ENCODE measurements around the gene C3orf33. TPM values are rescaled to one million over a fixed set of nuclear protein-coding genes. Genes with fewer than 3 reads are reported as not detected.

The C3orf33 gene
- total and polyA plus RNA-seq, 2 of the 8 experiments (the other 6 are each of a cell fraction or from before 2014, with no cell fraction given) = 3.4 to 4.5 TPM

GRCh38 chr3:155792532-155792931, 13.5 kb downstream of the C3orf33 start:
- H3K9ac ChIP-seq (replicated peaks in 1 of 4; ENCODE audit: extremely low read depth in 1 of 4, low read depth in 3 of 4, low read length in 3 of 4) = no peak overlapping the region
- ChIA-PET CTCF (ENCODE audit: partially characterized antibody) (interaction anchor here (3.9 kb wide), 1 partner anchor 14 kb away, joined by 23 read pairs; the partner anchor contains the start of gene C3orf33), POLR2A (ENCODE audit: partially characterized antibody) (no interaction called here)
- FAIRE-seq (no peak), DNase-seq (ENCODE audit: low read depth in 1 of 2, low spot score in 2 of 2) (no peak)
- no peak overlapping the region for H3K23ac ChIP-seq (ENCODE audit: insufficient read length)
- no peak overlapping the region for H2AK5ac ChIP-seq (ENCODE audit: low read depth, low read length)
- H2BK20ac ChIP-seq (ENCODE audit: low read length) = no peak overlapping the region
- H4K8ac ChIP-seq (ENCODE audit: extremely low read depth, insufficient read depth, low read length) = no peak overlapping the region
- no peak overlapping the region for H3K4me2 ChIP-seq (ENCODE audit: insufficient read depth in 1 of 2, low read depth in 2 of 2, low read length in 2 of 2)
- no peaks in the 10 kb centered on the region for H4K20me1 ChIP-seq (replicated peaks in 1 of 2; ENCODE audit: control insufficient read depth in 1 of 2, insufficient read depth in 2 of 2, low read length in 2 of 2)
- H3K23me2 ChIP-seq (ENCODE audit: low read depth, low read length) = no peaks in the 10 kb centered on the region
- no peak overlapping the region for H2BK120ac ChIP-seq (replicated peaks; ENCODE audit: low read depth, low read length)
- H3K4me1 ChIP-seq (replicated peaks in 1 of 4; ENCODE audit: control insufficient read depth in 3 of 4, insufficient read depth in 4 of 4, low read length in 3 of 4) = peaks cover 0 to 7% (median 3%) of the 10 kb centered on the region in 4 experiments; a peak in 4 of 7 replicates
- no peaks in the 10 kb centered on the region for H3K36me3 ChIP-seq (ENCODE audit: control insufficient read depth in 2 of 4, insufficient read depth in 4 of 4, low read length in 3 of 4)
- H3K18ac ChIP-seq (ENCODE audit: extremely low read depth, low read length) = no peak overlapping the region
- H3K14ac ChIP-seq (ENCODE audit: insufficient read length) = no peak overlapping the region
- no peak overlapping the region for H4K91ac ChIP-seq (replicated peaks; ENCODE audit: insufficient read length, low read length)
- H3K27me3 ChIP-seq (replicated peaks in 1 of 4; ENCODE audit: control insufficient read depth in 3 of 4, extremely low read depth in 1 of 4, insufficient read depth in 3 of 4, low read length in 3 of 4) = no peaks in the 10 kb centered on the region
- WGBS, 2 experiments (ENCODE audit: extremely low coverage in 1 of 2, insufficient coverage in 1 of 2, insufficient read length in 1 of 2, insufficient replicate concordance in 2 of 2, low coverage in 1 of 2, low lambda C conversion rate in 2 of 2, missing lambda C conversion rate in 1 of 2) = 94% methylated on average over 1 of the region's 1 CpG; no CpG with 5 or more reads in 1 of the 2 experiments
- H3K4me3 ChIP-seq (ENCODE audit: extremely low read depth in 1 of 4, insufficient read depth in 2 of 4, low read depth in 3 of 4, low read length in 4 of 4) = no peak overlapping the region
- no peaks in the 10 kb centered on the region for H3K79me2 ChIP-seq (ENCODE audit: control insufficient read depth in 1 of 2, insufficient read depth in 2 of 2, low read length in 2 of 2)
- no peak overlapping the region for H2BK12ac ChIP-seq (ENCODE audit: low read depth, low read length)
- H2AFZ ChIP-seq (ENCODE audit: low read length) = no peak overlapping the region
- H4K5ac ChIP-seq (ENCODE audit: insufficient read length, low read depth, low read length) = no peak overlapping the region
- no peaks in the 10 kb centered on the region for H3K9me3 ChIP-seq (ENCODE audit: insufficient read depth in 2 of 2, low read depth in 1 of 2, low read length in 1 of 2)
- no peak overlapping the region for H3K56ac ChIP-seq (replicated peaks; ENCODE audit: insufficient read length, low read depth, low read length)
- no peak for TF ChIP-seq RXRA (IDR thresholded peaks at IDR 0.05; ENCODE audit: insufficient read depth, low read depth, low read length)
- TF ChIP-seq BRCA1 (IDR thresholded peaks at IDR 0.05; ENCODE audit: low read depth, low read length) = no peak
- no peak for TF ChIP-seq BACH1 (IDR thresholded peaks at IDR 0.05; ENCODE audit: low read length)
- TF ChIP-seq GTF2F1 (IDR thresholded peaks at IDR 0.05; ENCODE audit: borderline replicate concordance, low read depth, low read length) = no peak
- no peak for TF ChIP-seq SRF (IDR thresholded peaks at IDR 0.05; ENCODE audit: low read depth, low read length)
- no peak for TF ChIP-seq ASH2L (IDR thresholded peaks at IDR 0.05; ENCODE audit: low read length)
- TF ChIP-seq FOSL1 (IDR thresholded peaks at IDR 0.05; ENCODE audit: insufficient read depth, low read depth, low read length) = no peak
- TF ChIP-seq PHF8 (conservative IDR thresholded peaks at IDR 0.05; ENCODE audit: low read depth, low read length) = no peak
- no peak for TF ChIP-seq SP4 (IDR thresholded peaks at IDR 0.05; ENCODE audit: low read length)
- TF ChIP-seq RFX5 (IDR thresholded peaks at IDR 0.05; ENCODE audit: borderline replicate concordance, low read depth, low read length) = no peak
- TF ChIP-seq, protein P1, sequence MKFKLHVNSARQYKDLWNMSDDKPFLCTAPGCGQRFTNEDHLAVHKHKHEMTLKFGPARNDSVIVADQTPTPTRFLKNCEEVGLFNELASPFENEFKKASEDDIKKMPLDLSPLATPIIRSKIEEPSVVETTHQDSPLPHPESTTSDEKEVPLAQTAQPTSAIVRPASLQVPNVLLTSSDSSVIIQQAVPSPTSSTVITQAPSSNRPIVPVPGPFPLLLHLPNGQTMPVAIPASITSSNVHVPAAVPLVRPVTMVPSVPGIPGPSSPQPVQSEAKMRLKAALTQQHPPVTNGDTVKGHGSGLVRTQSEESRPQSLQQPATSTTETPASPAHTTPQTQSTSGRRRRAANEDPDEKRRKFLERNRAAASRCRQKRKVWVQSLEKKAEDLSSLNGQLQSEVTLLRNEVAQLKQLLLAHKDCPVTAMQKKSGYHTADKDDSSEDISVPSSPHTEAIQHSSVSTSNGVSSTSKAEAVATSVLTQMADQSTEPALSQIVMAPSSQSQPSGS (IDR thresholded peaks at IDR 0.05; ENCODE audit: low read length) = no peak
- no peak overlapping the region for H3K27ac ChIP-seq (ENCODE audit: low read depth, low read length)
- H3K4ac ChIP-seq (replicated peaks; ENCODE audit: insufficient read length, low read depth, low read length) = no peak overlapping the region
- no peaks in the 10 kb centered on the region for H3K79me1 ChIP-seq (ENCODE audit: low read depth, low read length)
- H2BK15ac ChIP-seq (ENCODE audit: low read length) = no peak overlapping the region
- H2BK5ac ChIP-seq (ENCODE audit: low read depth, low read length) = no peak overlapping the region

Measured in H1 (cell line).